ENCODE measurements around the gene UBE2M. TPM values are rescaled to one million over a fixed set of nuclear protein-coding genes. Genes with fewer than 3 reads are reported as not detected.

The UBE2M gene
- polyA plus RNA-seq, 1 donor (not counting 4 experiments of a cell fraction or from before 2014, with no cell fraction given): 82.6 TPM

DNA sequence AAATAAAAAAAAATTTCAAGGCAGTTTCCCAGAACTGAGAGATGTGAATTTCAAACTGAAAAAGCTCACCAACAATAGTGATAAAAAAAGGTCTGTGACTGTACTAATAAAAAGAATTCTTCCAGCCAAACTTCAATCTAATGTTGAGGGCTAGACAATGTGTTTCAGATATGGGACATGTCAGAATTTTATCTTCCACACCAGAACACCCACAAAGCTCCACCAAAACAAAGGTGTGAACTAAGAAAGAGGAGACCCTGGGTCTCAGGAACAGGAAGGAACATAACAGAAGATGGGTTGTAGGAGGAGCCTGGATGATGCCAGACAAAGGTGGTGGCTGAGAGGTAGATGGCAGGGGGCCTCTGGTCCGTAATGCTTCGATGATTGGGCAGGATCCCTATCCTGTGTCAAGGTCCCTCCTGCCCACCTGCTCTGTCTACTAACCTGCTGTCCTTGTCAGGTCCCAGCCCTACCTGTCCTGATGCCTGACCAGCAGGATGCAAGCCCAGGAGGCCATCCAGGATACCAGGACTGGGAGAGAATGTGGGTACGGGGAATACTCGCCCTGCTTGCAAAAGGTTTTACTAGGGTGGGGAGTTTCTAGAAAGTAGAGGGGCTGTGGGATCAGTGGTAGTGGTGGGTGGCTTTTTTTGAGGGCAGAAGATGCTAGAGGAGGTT, 10.2 kb upstream of the UBE2M start:
- TF ChIP-seq CTCF (optimal IDR thresholded peaks at IDR 0.05 in 1 of 3, IDR thresholded peaks at IDR 0.05 in 1 of 3, conservative IDR thresholded peaks at IDR 0.05 in 1 of 3; ENCODE audit: extremely low read depth in 1 of 3, insufficient read depth in 2 of 3, low read length in 3 of 3): no peak
- Histone ChIP-seq H3K4me2 (ENCODE audit: control insufficient read depth, extremely low read depth, insufficient read depth, low read depth, low read length) (no peak overlapping the region), H3K9ac (ENCODE audit: control insufficient read depth, extremely low read depth, insufficient read depth, low read length) (no peak overlapping the region), H3K9me3 (ENCODE audit: control insufficient read depth, low read depth, low read length) (no peaks in the 10 kb centered on the region), H3K79me2 (ENCODE audit: control insufficient read depth, insufficient read depth, low read length) (peaks cover 2% of the 10 kb centered on the region), H3K4me3 (ENCODE audit: control insufficient read depth in 2 of 3, extremely low read depth in 1 of 3, insufficient read depth in 2 of 3, low read depth in 1 of 3, low read length in 3 of 3) (no peak overlapping the region), H2AFZ (ENCODE audit: control insufficient read depth, low read length) (no peak overlapping the region), H3K9me1 (ENCODE audit: control insufficient read depth, extremely low read depth, insufficient read depth, low read length) (no peaks in the 10 kb centered on the region), H3K27me3 (ENCODE audit: control insufficient read depth, extremely low read depth, insufficient read depth, low read length) (no peaks in the 10 kb centered on the region), H3K27ac (ENCODE audit: control insufficient read depth, insufficient read depth, low read length) (no peak overlapping the region), H4K20me1 (ENCODE audit: control insufficient read depth, extremely low read depth, insufficient read depth, low read length) (no peaks in the 10 kb centered on the region), H3K36me3 (ENCODE audit: control insufficient read depth in 2 of 2, extremely low read depth in 1 of 2, insufficient read depth in 2 of 2, low read length in 2 of 2) (peaks cover 13 to 24% of the 10 kb centered on the region in 2 experiments), H3K4me1 (ENCODE audit: control insufficient read depth, extremely low read depth, insufficient read depth, low read length) (peaks cover under 1% of the 10 kb centered on the region)
- DNase-seq (ENCODE audit: low read depth, low spot score) (no peak), FAIRE-seq (no peak)
- dilution Hi-C loops (cut with MboI; ENCODE audit: extremely low pct_ligation_motif_present, low sequenced_read_pairs): no loop called here

DNA sequence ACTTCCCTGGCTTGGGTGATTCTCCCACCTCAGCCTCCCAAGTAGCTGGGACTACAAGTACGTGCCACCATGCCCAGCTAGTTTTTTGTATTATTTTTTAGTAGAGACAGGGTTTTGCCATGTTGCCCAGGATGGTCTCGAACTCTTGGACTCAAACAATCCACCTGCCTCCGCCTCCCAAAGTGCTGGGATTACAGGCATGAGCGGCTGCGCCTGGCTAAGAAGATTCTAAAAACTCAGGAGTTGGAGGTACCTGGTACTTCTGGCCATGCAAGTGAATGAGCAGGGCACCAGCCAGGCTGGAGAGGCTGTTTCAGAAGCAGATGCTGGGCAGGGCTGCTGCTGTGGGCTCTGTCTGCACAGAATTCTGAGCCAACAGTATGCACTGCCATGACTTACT, 8.6 kb upstream of the UBE2M start:
- H3K27ac ChIP-seq (ENCODE audit: control insufficient read depth, insufficient read depth, low read length): no peak overlapping the region
- H3K27me3 ChIP-seq (ENCODE audit: control insufficient read depth, extremely low read depth, insufficient read depth, low read length): peaks cover 4% of the 10 kb centered on the region
- H3K4me2 ChIP-seq (ENCODE audit: control insufficient read depth, extremely low read depth, insufficient read depth, low read depth, low read length): no peak overlapping the region
- no peaks in the 10 kb centered on the region for H3K9me3 ChIP-seq (ENCODE audit: control insufficient read depth, low read depth, low read length)
- peaks cover 12% of the 10 kb centered on the region for H3K4me1 ChIP-seq (ENCODE audit: control insufficient read depth, extremely low read depth, insufficient read depth, low read length)
- no peak for TF ChIP-seq CTCF (optimal IDR thresholded peaks at IDR 0.05 in 1 of 3, IDR thresholded peaks at IDR 0.05 in 1 of 3, conservative IDR thresholded peaks at IDR 0.05 in 1 of 3; ENCODE audit: extremely low read depth in 1 of 3, insufficient read depth in 2 of 3, low read length in 3 of 3)
- TF ChIP-seq EZH2 (IDR thresholded peaks at IDR 0.05; ENCODE audit: low read length): no peak
- peaks cover 13 to 24% of the 10 kb centered on the region in 2 experiments for H3K36me3 ChIP-seq (ENCODE audit: control insufficient read depth in 2 of 2, extremely low read depth in 1 of 2, insufficient read depth in 2 of 2, low read length in 2 of 2)
- H3K79me2 ChIP-seq (ENCODE audit: control insufficient read depth, insufficient read depth, low read length): peaks cover under 1% of the 10 kb centered on the region
- H2AFZ ChIP-seq (ENCODE audit: control insufficient read depth, low read length): no peak overlapping the region
- no peak overlapping the region for H3K9ac ChIP-seq (ENCODE audit: control insufficient read depth, extremely low read depth, insufficient read depth, low read length)
- H3K4me3 ChIP-seq (ENCODE audit: control insufficient read depth in 2 of 3, extremely low read depth in 1 of 3, insufficient read depth in 2 of 3, low read depth in 1 of 3, low read length in 3 of 3): no peak overlapping the region
- H4K20me1 ChIP-seq (ENCODE audit: control insufficient read depth, extremely low read depth, insufficient read depth, low read length): no peaks in the 10 kb centered on the region
- dilution Hi-C loops (cut with MboI; ENCODE audit: extremely low pct_ligation_motif_present, low sequenced_read_pairs): no loop called here
- no peak for FAIRE-seq
- no peaks in the 10 kb centered on the region for H3K9me1 ChIP-seq (ENCODE audit: control insufficient read depth, extremely low read depth, insufficient read depth, low read length)
- no peak for DNase-seq (ENCODE audit: low read depth, low spot score)

Data from keratinocyte (primary cell).